Right atrium auricular region (tissue), 2 donors: ENCODE measurements around the gene ERBB4. TPM values are rescaled to one million over a fixed set of nuclear protein-coding genes. Genes with fewer than 3 reads are reported as not detected.
A peak's percentile ranks its signal among the peaks of the same experiment; 100 is the strongest.

ENCODE experiments used
- DNase-seq: peaks from one replicate; pipeline ENCODE4 v3.0.0-alpha.2; 2019; ENCODE audit warnings: low spot score
- H3K27ac ChIP-seq, 2 donors: fragments of 200-600 bp; sonication (generic); 1 replicate in 1 of 2; 2 replicates in 1 of 2; pipeline ENCODE4 v1.5.1; 2016 to 2019
- H3K27me3 ChIP-seq, 2 donors: fragments of 200-600 bp; sonication (generic); one replicate each; pipeline versions ENCODE4 v1.5.1 to v1.6.0; 2017 to 2019
- H3K36me3 ChIP-seq: fragments of 200-600 bp; sonication (generic); one replicate; pipeline ENCODE4 v1.5.1; 2016
- H3K4me1 ChIP-seq, 2 donors: fragments of 200-600 bp; sonication (generic); one replicate each; pipeline versions ENCODE4 v1.5.1 to v1.6.0; 2017 to 2019
- H3K4me3 ChIP-seq, 2 donors: fragments of 200-600 bp; sonication (generic); 1 replicate in 1 of 2; 2 replicates in 1 of 2; pipeline ENCODE4 v1.5.1; 2017 to 2019; ENCODE audit warnings: mild to moderate bottlenecking in 1 of 2, moderate library complexity in 1 of 2
- H3K9me3 ChIP-seq, 2 donors: fragments of 200-600 bp; sonication (generic); one replicate each; pipeline ENCODE4 v1.5.1; 2019
- total RNA-seq, 2 donors: library from RNA; depleted of rRNA; stranded (reverse); fragments of >200 nt; gene quantifications; one replicate each; pipeline ENCODE4 v1.1.0, GENCODE V29; 2016
- TF ChIP-seq, protein P1 (sequence below), 2 donors: fragments of 200-600 bp; sonication (generic); IDR thresholded peaks; one replicate each; pipeline ENCODE4 v1.5.1; 2019; ENCODE audit warnings: antibody characterized with exemption in 2 of 2

ERBB4 gene
- total RNA-seq, 2 donors from 2014 or later = 12.4 to 22.4 TPM

DNA sequence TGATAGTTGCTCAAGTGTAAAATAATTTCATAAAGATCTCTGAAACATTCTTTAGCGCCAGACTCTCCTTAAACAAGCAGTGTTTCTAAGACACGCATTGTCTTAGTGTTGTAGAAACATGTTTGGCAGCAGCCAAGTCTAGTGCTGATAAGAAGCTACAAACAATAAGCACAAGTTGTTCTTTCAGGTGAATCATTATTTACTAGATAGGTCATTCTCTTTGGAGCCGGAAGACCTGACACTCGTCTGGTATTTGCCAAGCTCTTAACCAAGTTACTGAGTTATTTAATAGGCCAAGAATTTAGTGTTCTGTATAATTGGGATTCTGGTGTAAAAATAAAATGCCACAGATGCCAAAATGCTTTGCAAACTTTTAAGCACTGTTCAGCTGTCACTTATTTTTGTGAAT is 1130.1 kb downstream of the ERBB4 start:
- Histone ChIP-seq H3K4me3 (no peak overlapping the region), H3K9me3 (no peaks in the 10 kb centered on the region), H3K4me1 (peaks cover 0 to 8% of the 10 kb centered on the region in 2 donors), H3K27me3 (no peaks in the 10 kb centered on the region), H3K36me3 (no peaks in the 10 kb centered on the region), H3K27ac (peak overlapping the region in 1 of 2 donors; percentile 55)
- TF ChIP-seq, protein P1, sequence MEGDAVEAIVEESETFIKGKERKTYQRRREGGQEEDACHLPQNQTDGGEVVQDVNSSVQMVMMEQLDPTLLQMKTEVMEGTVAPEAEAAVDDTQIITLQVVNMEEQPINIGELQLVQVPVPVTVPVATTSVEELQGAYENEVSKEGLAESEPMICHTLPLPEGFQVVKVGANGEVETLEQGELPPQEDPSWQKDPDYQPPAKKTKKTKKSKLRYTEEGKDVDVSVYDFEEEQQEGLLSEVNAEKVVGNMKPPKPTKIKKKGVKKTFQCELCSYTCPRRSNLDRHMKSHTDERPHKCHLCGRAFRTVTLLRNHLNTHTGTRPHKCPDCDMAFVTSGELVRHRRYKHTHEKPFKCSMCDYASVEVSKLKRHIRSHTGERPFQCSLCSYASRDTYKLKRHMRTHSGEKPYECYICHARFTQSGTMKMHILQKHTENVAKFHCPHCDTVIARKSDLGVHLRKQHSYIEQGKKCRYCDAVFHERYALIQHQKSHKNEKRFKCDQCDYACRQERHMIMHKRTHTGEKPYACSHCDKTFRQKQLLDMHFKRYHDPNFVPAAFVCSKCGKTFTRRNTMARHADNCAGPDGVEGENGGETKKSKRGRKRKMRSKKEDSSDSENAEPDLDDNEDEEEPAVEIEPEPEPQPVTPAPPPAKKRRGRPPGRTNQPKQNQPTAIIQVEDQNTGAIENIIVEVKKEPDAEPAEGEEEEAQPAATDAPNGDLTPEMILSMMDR (IDR thresholded peaks at IDR 0.05) = no peak
- no peak for DNase-seq

DNA sequence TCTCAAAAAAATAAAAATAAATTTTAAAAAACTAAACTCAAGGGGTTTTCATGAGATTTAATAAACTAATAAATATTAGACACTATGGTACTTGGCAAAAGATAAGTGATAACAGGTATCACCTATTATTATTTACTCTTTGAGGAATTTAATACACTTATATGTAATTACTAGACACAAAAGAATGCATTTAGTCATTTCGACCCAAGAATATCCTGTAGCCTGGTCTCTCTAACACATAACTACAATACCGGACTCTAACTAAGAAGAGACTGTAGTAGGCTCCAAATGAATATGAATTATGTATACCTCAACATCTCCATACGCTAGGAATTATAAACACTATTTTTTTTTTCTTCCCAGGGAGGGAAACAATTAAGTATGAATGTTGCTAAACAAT is 1131.5 kb downstream of the ERBB4 start:
- Histone ChIP-seq H3K4me1 (peaks cover 0 to 8% of the 10 kb centered on the region in 2 donors), H3K27me3 (no peaks in the 10 kb centered on the region), H3K4me3 (no peak overlapping the region), H3K9me3 (no peaks in the 10 kb centered on the region), H3K27ac (no peak overlapping the region), H3K36me3 (no peaks in the 10 kb centered on the region)
- TF ChIP-seq, protein P1 (IDR thresholded peaks at IDR 0.05) = no peak
- DNase-seq = no peak

DNA sequence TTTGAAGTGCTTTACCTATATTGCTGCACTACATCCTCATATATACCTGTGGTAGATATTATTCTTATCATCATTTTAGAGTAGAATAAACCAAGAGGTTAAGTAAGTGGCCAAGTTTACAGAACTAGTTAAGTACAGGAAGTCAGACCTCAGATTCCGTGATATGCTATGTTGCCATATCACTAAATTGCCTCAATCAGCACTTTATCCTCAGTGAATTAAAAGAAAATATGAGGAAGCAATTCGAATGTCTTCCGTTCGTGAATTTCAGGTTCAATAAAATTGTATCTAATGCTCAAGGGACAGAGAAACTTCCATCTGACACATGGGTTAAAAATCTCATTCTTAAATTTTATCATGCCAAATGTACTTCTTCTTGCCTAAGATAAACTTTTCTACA is 1133.6 kb downstream of the ERBB4 start:
- no peak for DNase-seq
- Histone ChIP-seq H3K9me3 (no peaks in the 10 kb centered on the region), H3K4me1 (peaks cover 0 to 8% of the 10 kb centered on the region in 2 donors), H3K27ac (no peak overlapping the region), H3K4me3 (no peak overlapping the region), H3K27me3 (no peaks in the 10 kb centered on the region), H3K36me3 (no peaks in the 10 kb centered on the region)
- TF ChIP-seq, protein P1 (IDR thresholded peaks at IDR 0.05) = no peak

DNA sequence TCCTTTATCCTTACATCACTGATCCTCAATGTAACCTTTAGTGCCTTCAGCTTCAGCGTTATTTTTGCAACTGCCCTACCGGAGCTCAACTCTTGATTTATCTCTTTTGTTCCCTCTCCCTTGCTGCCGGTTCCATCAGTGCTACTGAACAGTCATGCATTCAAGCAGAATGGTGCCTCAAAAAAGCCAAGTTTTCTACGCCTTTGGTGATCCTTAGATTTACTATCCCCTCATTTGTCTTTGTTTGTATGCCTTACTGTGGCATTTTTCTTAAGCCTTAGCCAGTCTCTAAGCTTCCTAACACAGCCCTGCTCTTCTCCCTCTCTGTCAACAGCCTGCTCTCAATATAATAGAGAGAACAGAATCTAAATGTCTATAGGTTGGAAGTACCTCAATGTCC is 1134.5 kb downstream of the ERBB4 start:
- no peak overlapping the region for H3K27ac ChIP-seq
- TF ChIP-seq, protein P1 (IDR thresholded peaks at IDR 0.05) = no peak
- DNase-seq = no peak
- peaks cover 0 to 8% of the 10 kb centered on the region in 2 donors for H3K4me1 ChIP-seq
- H3K36me3 ChIP-seq = no peaks in the 10 kb centered on the region
- H3K4me3 ChIP-seq = no peak overlapping the region
- no peaks in the 10 kb centered on the region for H3K9me3 ChIP-seq
- H3K27me3 ChIP-seq = no peaks in the 10 kb centered on the region

DNA sequence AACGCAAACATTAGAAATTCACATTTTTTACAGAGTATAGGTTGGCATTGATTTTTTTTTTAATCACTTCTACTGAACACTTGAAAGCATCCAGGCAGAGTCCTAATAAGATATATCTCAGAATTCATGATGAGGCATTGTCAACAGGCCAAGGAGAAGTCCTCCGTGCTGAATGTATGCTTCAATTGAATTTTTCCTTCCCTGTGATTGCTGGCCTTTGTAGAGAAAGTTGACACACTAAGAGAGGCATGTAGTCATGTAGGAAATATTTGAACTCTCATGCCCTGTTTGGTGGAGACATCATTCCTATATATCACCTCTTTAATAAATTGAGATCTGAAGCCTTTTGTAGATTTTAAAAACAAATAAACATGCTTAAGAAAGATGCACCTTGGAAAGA is 1137.3 kb downstream of the ERBB4 start:
- Histone ChIP-seq H3K36me3 (no peaks in the 10 kb centered on the region), H3K27me3 (no peaks in the 10 kb centered on the region), H3K4me3 (no peak overlapping the region), H3K27ac (no peak overlapping the region), H3K4me1 (no peaks in the 10 kb centered on the region), H3K9me3 (no peaks in the 10 kb centered on the region)
- TF ChIP-seq, protein P1 (IDR thresholded peaks at IDR 0.05) = no peak
- no peak for DNase-seq

DNA sequence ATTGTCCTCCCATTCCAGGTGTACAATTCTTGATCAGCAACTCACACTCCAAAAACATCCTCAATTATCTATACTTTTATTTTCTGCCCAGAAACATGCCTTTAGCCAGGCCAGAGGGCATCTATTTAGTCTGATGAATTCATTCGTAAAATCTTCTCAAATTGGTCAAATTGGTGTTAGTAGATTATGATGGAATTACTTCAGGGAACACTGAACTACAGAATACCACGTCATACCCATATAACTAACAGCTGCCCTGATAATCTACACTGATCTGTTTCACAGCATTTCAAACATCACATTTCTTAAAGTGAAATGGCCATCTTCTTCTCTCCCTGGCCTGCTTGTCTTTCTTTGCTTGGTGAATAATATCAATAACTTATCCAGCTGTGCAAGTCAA is 1140.8 kb downstream of the ERBB4 start:
- Histone ChIP-seq H3K4me1 (no peaks in the 10 kb centered on the region), H3K4me3 (no peak overlapping the region), H3K9me3 (no peaks in the 10 kb centered on the region), H3K27ac (no peak overlapping the region), H3K36me3 (no peaks in the 10 kb centered on the region), H3K27me3 (no peaks in the 10 kb centered on the region)
- no peak for DNase-seq
- TF ChIP-seq, protein P1 (IDR thresholded peaks at IDR 0.05) = no peak
